ENCODE data around the gene SLC35B2.

GRCh38 chr6:44237813-44238433, 19.4 kb downstream of the SLC35B2 start:
- TF ChIP-seq ELF4 (CRISPR knock-in tag; IDR thresholded peaks at IDR 0.05; ENCODE audit: low read depth) (no peak), CREB1 (CRISPR knock-in tag; IDR thresholded peaks at IDR 0.05) (no peak)
